ENCODE results near the gene CXCL6. TPM values are rescaled to one million over a fixed set of nuclear protein-coding genes. Genes with fewer than 3 reads are reported as not detected.

CXCL6 gene
- total RNA-seq, 1 experiment from 2014 or later = not detected

DNA sequence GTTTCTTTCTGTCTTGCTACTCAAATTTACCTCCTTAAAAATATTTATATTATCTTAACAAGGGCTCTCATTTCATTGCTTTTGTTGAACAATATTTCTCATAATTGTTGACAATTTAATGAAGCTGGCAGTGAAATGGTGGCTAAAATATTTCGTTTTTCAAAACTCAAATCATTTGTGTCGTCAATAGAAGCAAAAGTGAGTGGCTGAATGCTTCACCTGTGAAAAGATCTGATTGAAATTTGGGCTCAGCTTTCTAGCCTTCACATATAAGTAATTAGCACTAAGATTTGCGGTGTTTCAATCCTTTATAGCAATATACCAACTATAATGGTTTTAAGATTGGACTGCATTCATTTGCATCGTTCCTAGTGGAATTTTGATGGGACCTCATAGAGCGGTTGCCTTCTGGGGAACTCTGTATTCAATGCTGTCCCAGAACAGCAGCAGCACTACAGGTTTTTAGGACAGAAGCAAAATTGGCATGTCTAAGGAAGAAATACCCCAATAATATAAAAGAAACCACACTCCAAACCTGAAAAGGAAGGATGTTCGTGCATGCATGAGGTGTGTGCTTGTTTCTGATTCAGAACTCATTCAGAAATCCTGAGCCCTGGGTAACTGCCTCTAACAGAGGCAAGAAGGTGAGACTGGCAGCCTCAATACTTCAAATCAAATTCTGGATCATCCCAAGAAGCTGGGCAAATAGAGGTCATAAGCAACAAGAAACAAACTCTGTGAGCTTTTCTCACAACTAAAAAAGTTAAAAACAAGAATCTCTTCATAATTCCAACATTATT is 35.2 kb downstream of the CXCL6 start:
- no peak overlapping the region for H3K9ac ChIP-seq (ENCODE audit: low read length)
- H3K79me2 ChIP-seq (ENCODE audit: insufficient read depth, low read length) = no peaks in the 10 kb centered on the region
- POLR2A ChIA-PET = no interaction called here
- no peak for ATAC-seq
- no peak overlapping the region for H3K4me2 ChIP-seq (ENCODE audit: low read length)
- H3K4me1 ChIP-seq (ENCODE audit: control insufficient read depth in 1 of 2, insufficient read depth in 2 of 2, low read length in 2 of 2) = peaks cover 0 to 13% of the 10 kb centered on the region in 2 experiments; a peak in 3 of 4 replicates
- no TSS peak for BruUV-seq (replicated peaks)
- H3K27ac ChIP-seq (ENCODE audit: low read depth, low read length) = no peak overlapping the region
- CTCF ChIA-PET = no interaction called here
- no peaks in the 10 kb centered on the region for H3K9me3 ChIP-seq (ENCODE audit: control insufficient read depth in 1 of 2, insufficient read depth in 1 of 2, low read depth in 1 of 2, low read length in 2 of 2)
- no peaks in the 10 kb centered on the region for H3K36me3 ChIP-seq (ENCODE audit: control insufficient read depth in 1 of 2, insufficient read depth in 2 of 2, low read length in 2 of 2)
- no peak for DNase-seq (ENCODE audit: low read depth, low spot score)
- H3K4me3 ChIP-seq (replicated peaks in 1 of 2; ENCODE audit: low read depth in 1 of 2, low read length in 2 of 2) = no peak overlapping the region
- no peaks in the 10 kb centered on the region for H3K27me3 ChIP-seq (ENCODE audit: insufficient read depth, low read length)
- RAD21 ChIA-PET (ENCODE audit: low non-redundant PET in 1 of 2, low total read pairs in 2 of 2, uncharacterized antibody in 2 of 2, unreplicated experiment in 2 of 2) = no interaction called here
- TF ChIP-seq POLR2AphosphoS5 (IDR thresholded peaks at IDR 0.05; ENCODE audit: low read depth, low read length) = no peak
- no peak for TF ChIP-seq CEBPB (IDR thresholded peaks at IDR 0.05; ENCODE audit: low read depth)
- TF ChIP-seq EZH2phosphoT487 (IDR thresholded peaks at IDR 0.05; ENCODE audit: borderline replicate concordance) = no peak
- TF ChIP-seq ELF1 (IDR thresholded peaks at IDR 0.05; ENCODE audit: borderline replicate concordance, low read depth) = no peak
- TF ChIP-seq POLR2A (IDR thresholded peaks at IDR 0.05; ENCODE audit: borderline replicate concordance, extremely low read depth, insufficient read depth, insufficient read length) = no peak
- TF ChIP-seq YY1 (IDR thresholded peaks at IDR 0.05; ENCODE audit: extremely low read depth, insufficient replicate concordance, low read depth, low read length) = no peak
- TF ChIP-seq ZFX (IDR thresholded peaks at IDR 0.05) = no peak
- no peaks in the 10 kb centered on the region for H4K20me1 ChIP-seq (ENCODE audit: insufficient read depth)
- no peak overlapping the region for H2AFZ ChIP-seq (ENCODE audit: low read depth, low read length, poor library complexity, severe bottlenecking)
- H3K9me2 ChIP-seq (ENCODE audit: insufficient read depth) = no peaks in the 10 kb centered on the region
- intact Hi-C loops (cut with micrococcal nuclease) = no loop called here

DNA sequence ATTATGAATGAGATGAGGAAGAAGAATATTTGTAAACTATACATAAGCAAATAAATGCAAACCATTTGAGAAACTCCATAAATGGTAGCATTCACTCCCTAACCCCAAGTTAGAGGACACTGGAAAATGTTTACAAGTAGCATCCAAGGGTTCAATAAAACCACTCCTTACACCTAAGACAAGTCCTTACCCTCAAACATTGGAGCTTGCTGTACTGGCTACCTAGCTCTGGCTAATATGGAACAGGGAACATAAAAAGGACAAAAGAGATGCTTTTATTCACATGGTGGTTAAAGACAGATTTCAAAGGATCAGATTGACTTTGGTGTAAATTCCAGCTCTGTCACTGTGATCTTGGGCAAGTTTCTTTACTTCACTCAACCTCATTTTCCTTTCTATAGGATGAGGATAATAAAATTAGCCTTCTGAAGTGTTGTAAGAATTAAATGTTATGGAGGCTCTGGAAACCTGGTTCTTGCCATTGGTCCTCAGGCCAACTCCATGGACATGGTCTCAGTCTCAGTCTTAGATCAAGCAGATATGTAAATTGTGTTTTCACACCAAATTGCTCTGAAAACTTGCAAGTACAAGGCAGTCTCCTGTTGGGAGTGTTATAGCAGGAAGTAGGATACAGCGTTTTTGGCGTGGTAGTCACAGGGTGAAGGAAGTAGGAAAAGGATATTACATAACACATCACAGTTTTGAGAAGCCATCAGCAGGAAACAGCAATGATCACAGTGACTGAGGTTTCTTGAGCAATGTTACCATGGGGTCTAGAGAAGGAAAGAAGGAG is 36.0 kb downstream of the CXCL6 start:
- no TSS peak for BruUV-seq (replicated peaks)
- ChIA-PET POLR2A (no interaction called here), RAD21 (ENCODE audit: low non-redundant PET in 1 of 2, low total read pairs in 2 of 2, uncharacterized antibody in 2 of 2, unreplicated experiment in 2 of 2) (no interaction called here), CTCF (interaction anchor here (1.9 kb wide), 1 partner anchor 8 kb away, joined by 6 read pairs; no protein-coding TSS in a partner anchor)
- no peaks in the 10 kb centered on the region for H3K36me3 ChIP-seq (ENCODE audit: control insufficient read depth in 1 of 2, insufficient read depth in 2 of 2, low read length in 2 of 2)
- H3K9me3 ChIP-seq (ENCODE audit: control insufficient read depth in 1 of 2, insufficient read depth in 1 of 2, low read depth in 1 of 2, low read length in 2 of 2) = no peaks in the 10 kb centered on the region
- H3K9me2 ChIP-seq (ENCODE audit: insufficient read depth) = no peaks in the 10 kb centered on the region
- no peak overlapping the region for H2AFZ ChIP-seq (ENCODE audit: low read depth, low read length, poor library complexity, severe bottlenecking)
- H3K4me3 ChIP-seq (replicated peaks in 1 of 2; ENCODE audit: low read depth in 1 of 2, low read length in 2 of 2) = no peak overlapping the region
- DNase-seq (ENCODE audit: low read depth, low spot score) (no peak), ATAC-seq (no peak)
- no peaks in the 10 kb centered on the region for H3K79me2 ChIP-seq (ENCODE audit: insufficient read depth, low read length)
- no peaks in the 10 kb centered on the region for H4K20me1 ChIP-seq (ENCODE audit: insufficient read depth)
- peaks cover 0 to 13% of the 10 kb centered on the region in 2 experiments; a peak in 3 of 4 replicates for H3K4me1 ChIP-seq (ENCODE audit: control insufficient read depth in 1 of 2, insufficient read depth in 2 of 2, low read length in 2 of 2)
- no peak overlapping the region for H3K9ac ChIP-seq (ENCODE audit: low read length)
- no peak overlapping the region for H3K4me2 ChIP-seq (ENCODE audit: low read length)
- no peaks in the 10 kb centered on the region for H3K27me3 ChIP-seq (ENCODE audit: insufficient read depth, low read length)
- H3K27ac ChIP-seq (ENCODE audit: low read depth, low read length) = no peak overlapping the region
- intact Hi-C loops (cut with micrococcal nuclease) = no loop called here
- TF ChIP-seq EZH2phosphoT487 (IDR thresholded peaks at IDR 0.05; ENCODE audit: borderline replicate concordance) = no peak
- TF ChIP-seq, protein P1, sequence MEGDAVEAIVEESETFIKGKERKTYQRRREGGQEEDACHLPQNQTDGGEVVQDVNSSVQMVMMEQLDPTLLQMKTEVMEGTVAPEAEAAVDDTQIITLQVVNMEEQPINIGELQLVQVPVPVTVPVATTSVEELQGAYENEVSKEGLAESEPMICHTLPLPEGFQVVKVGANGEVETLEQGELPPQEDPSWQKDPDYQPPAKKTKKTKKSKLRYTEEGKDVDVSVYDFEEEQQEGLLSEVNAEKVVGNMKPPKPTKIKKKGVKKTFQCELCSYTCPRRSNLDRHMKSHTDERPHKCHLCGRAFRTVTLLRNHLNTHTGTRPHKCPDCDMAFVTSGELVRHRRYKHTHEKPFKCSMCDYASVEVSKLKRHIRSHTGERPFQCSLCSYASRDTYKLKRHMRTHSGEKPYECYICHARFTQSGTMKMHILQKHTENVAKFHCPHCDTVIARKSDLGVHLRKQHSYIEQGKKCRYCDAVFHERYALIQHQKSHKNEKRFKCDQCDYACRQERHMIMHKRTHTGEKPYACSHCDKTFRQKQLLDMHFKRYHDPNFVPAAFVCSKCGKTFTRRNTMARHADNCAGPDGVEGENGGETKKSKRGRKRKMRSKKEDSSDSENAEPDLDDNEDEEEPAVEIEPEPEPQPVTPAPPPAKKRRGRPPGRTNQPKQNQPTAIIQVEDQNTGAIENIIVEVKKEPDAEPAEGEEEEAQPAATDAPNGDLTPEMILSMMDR (IDR thresholded peaks at IDR 0.05 in 2 of 3, conservative IDR thresholded peaks at IDR 0.05 in 1 of 3; ENCODE audit: borderline replicate concordance in 1 of 3, insufficient read depth in 1 of 3, low read depth in 2 of 3, low read length in 2 of 3) = no peak
- TF ChIP-seq, protein P2, sequence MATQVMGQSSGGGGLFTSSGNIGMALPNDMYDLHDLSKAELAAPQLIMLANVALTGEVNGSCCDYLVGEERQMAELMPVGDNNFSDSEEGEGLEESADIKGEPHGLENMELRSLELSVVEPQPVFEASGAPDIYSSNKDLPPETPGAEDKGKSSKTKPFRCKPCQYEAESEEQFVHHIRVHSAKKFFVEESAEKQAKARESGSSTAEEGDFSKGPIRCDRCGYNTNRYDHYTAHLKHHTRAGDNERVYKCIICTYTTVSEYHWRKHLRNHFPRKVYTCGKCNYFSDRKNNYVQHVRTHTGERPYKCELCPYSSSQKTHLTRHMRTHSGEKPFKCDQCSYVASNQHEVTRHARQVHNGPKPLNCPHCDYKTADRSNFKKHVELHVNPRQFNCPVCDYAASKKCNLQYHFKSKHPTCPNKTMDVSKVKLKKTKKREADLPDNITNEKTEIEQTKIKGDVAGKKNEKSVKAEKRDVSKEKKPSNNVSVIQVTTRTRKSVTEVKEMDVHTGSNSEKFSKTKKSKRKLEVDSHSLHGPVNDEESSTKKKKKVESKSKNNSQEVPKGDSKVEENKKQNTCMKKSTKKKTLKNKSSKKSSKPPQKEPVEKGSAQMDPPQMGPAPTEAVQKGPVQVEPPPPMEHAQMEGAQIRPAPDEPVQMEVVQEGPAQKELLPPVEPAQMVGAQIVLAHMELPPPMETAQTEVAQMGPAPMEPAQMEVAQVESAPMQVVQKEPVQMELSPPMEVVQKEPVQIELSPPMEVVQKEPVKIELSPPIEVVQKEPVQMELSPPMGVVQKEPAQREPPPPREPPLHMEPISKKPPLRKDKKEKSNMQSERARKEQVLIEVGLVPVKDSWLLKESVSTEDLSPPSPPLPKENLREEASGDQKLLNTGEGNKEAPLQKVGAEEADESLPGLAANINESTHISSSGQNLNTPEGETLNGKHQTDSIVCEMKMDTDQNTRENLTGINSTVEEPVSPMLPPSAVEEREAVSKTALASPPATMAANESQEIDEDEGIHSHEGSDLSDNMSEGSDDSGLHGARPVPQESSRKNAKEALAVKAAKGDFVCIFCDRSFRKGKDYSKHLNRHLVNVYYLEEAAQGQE (IDR thresholded peaks at IDR 0.05; ENCODE audit: low read depth) = no peak
- no peak for TF ChIP-seq FOSL1 (IDR thresholded peaks at IDR 0.05; ENCODE audit: low read depth)

Data from HCT116 (cell line).